Chondrocyte (in vitro differentiated cells): Measurements from ENCODE around the gene ADARB1. TPM values are rescaled to one million over a fixed set of nuclear protein-coding genes. Genes with fewer than 3 reads are reported as not detected.

Experiments used
- DNase-seq: peaks from one replicate; pipeline ENCODE4 v3.0.0; 2021; ENCODE audit warnings: mixed read lengths, low spot score
- H3K27ac Mint-ChIP-seq: one replicate; pipeline ENCODE4 v1.8.0; 2021; ENCODE audit warnings: mild to moderate bottlenecking, moderate library complexity, mixed read lengths; ENCODE audit not compliant: unreplicated experiment
- H3K27me3 Mint-ChIP-seq: 2 replicates; pipeline ENCODE4 v1.8.0; 2021; ENCODE audit warnings: low read depth, mixed read lengths
- H3K36me3 Mint-ChIP-seq: 2 replicates; pipeline ENCODE4 v1.8.0; 2021; ENCODE audit warnings: low read depth, mixed read lengths
- H3K4me1 Mint-ChIP-seq: 2 replicates; pipeline ENCODE4 v1.8.0; 2021; ENCODE audit warnings: low read depth, mild to moderate bottlenecking, mixed read lengths
- H3K4me3 Mint-ChIP-seq: one replicate; pipeline ENCODE4 v1.8.0; 2021; ENCODE audit warnings: mild to moderate bottlenecking, moderate library complexity, mixed read lengths; ENCODE audit not compliant: unreplicated experiment
- H3K9me3 Mint-ChIP-seq: 2 replicates; pipeline ENCODE4 v1.8.0; 2021; ENCODE audit warnings: low read depth, mixed read lengths
- CTCF ChIP-seq: fragments of 200-600 bp; sonication (generic); IDR thresholded peaks from 2 replicates; pipeline ENCODE4 v1.5.0; 2021; ENCODE audit warnings: antibody characterized with exemption, mild to moderate bottlenecking, moderate library complexity
- total RNA-seq: library from RNA; stranded (reverse); gene quantifications from 3 replicates; pipeline ENCODE4 v1.2.1, GENCODE V29; 2021

The ADARB1 gene
- total RNA-seq, 1 donor from 2014 or later = 92.8 TPM

GRCh38 chr21:45178971-45179370, 104.6 kb downstream of the ADARB1 start:
- no peak for TF ChIP-seq CTCF
- H3K27me3 Mint-ChIP-seq = no peaks in the 10 kb centered on the region
- no peak overlapping the region for H3K27ac Mint-ChIP-seq
- peaks cover 48% of the 10 kb centered on the region for H3K36me3 Mint-ChIP-seq
- no peak for DNase-seq
- no peaks in the 10 kb centered on the region for H3K9me3 Mint-ChIP-seq
- no peaks in the 10 kb centered on the region for H3K4me1 Mint-ChIP-seq
- H3K4me3 Mint-ChIP-seq = no peak overlapping the region

GRCh38 chr21:45179568-45180245, 105.3 kb downstream of the ADARB1 start:
- Mint-ChIP-seq H3K9me3 (no peaks in the 10 kb centered on the region), H3K4me3 (no peak overlapping the region)

GRCh38 chr21:45180246-45180599, 105.8 kb downstream of the ADARB1 start:
- Mint-ChIP-seq H3K27ac (no peak overlapping the region), H3K4me1 (no peaks in the 10 kb centered on the region), H3K27me3 (no peaks in the 10 kb centered on the region), H3K9me3 (no peaks in the 10 kb centered on the region), H3K36me3 (peaks cover 54% of the 10 kb centered on the region), H3K4me3 (no peak overlapping the region)
- no peak for TF ChIP-seq CTCF
- DNase-seq = no peak

More at GRCh38 chr21:45179568-45180245, 105.3 kb downstream of the ADARB1 start:
- no peak for TF ChIP-seq CTCF
- no peak for DNase-seq
- H3K27ac Mint-ChIP-seq = no peak overlapping the region
- no peaks in the 10 kb centered on the region for H3K27me3 Mint-ChIP-seq
- H3K36me3 Mint-ChIP-seq = peaks cover 49% of the 10 kb centered on the region
- no peaks in the 10 kb centered on the region for H3K4me1 Mint-ChIP-seq

- Mint-ChIP-seq H3K27ac (no peak overlapping the region), H3K27me3 (no peaks in the 10 kb centered on the region), H3K4me1 (no peaks in the 10 kb centered on the region), H3K9me3 (peaks cover 17% of the 10 kb centered on the region), H3K4me3 (no peak overlapping the region), H3K36me3 (peaks cover 64% of the 10 kb centered on the region)
- TF ChIP-seq CTCF = no peak
- no peak for DNase-seq
Observed at GRCh38 chr21:45182958-45183357, 108.6 kb downstream of the ADARB1 start.

GRCh38 chr21:45183852-45184251, 109.5 kb downstream of the ADARB1 start:
- peaks cover 68% of the 10 kb centered on the region for H3K36me3 Mint-ChIP-seq

More at GRCh38 chr21:45183852-45184251, 109.5 kb downstream of the ADARB1 start:
- H3K27ac Mint-ChIP-seq = no peak overlapping the region
- H3K4me1 Mint-ChIP-seq = no peaks in the 10 kb centered on the region
- peaks cover 23% of the 10 kb centered on the region for H3K9me3 Mint-ChIP-seq
- no peak overlapping the region for H3K4me3 Mint-ChIP-seq
- DNase-seq = no peak
- no peak for TF ChIP-seq CTCF
- no peaks in the 10 kb centered on the region for H3K27me3 Mint-ChIP-seq
